Measurements from ENCODE around the gene USH2A.

- TF ChIP-seq CTCF (IDR thresholded peaks at IDR 0.05), result no peak
- TF ChIP-seq POLR2A (IDR thresholded peaks at IDR 0.05), result no peak
Observed at GRCh38 chr1:216173376-216173995, 249.8 kb downstream of the USH2A start.
